ENCODE measurements around the gene CACNA1F. TPM values are rescaled to one million over a fixed set of nuclear protein-coding genes. Genes with fewer than 3 reads are reported as not detected.

Gene CACNA1F
- total RNA-seq, 4 donors from 2014 or later = 0.32 to 2.8 (median 0.96) TPM; not detected in 1

GRCh38 chrX:49164589-49165360, 68.4 kb downstream of the CACNA1F start:
- WGBS, 2 donors (ENCODE audit: low coverage in 1 of 2) = 84% methylated on average over 28 of the region's 31 CpGs; no CpG with 5 or more reads in 1 of the 2 donors
- H3K27me3 ChIP-seq = no peaks in the 10 kb centered on the region
- peaks cover 0 to 18% (median 7%) of the 10 kb centered on the region in 4 donors for H3K4me1 ChIP-seq
- in situ Hi-C loops (cut with MboI; ENCODE audit: low pct_ligation_motif_present in 1 of 4, low pct_unique_long_range_greater_than_20kb in 1 of 4, low sequenced_read_pairs in 3 of 4) (no loop called here), intact Hi-C loops (cut with DNase I; ENCODE audit: low total_unique reads) (no loop called here)
- no peaks in the 10 kb centered on the region for H3K9me3 ChIP-seq
- no peak overlapping the region for H3K4me3 ChIP-seq
- DNase-seq = no peak
- H3K27ac ChIP-seq = peak overlapping the region; percentile 93 to 95 (median 94)
- TF ChIP-seq POLR2AphosphoS5 (IDR thresholded peaks at IDR 0.05) (no peak), EP300 (IDR thresholded peaks at IDR 0.05; ENCODE audit: low read depth) (no peak), POLR2A (IDR thresholded peaks at IDR 0.05) (no peak)
- TF ChIP-seq, protein P1, sequence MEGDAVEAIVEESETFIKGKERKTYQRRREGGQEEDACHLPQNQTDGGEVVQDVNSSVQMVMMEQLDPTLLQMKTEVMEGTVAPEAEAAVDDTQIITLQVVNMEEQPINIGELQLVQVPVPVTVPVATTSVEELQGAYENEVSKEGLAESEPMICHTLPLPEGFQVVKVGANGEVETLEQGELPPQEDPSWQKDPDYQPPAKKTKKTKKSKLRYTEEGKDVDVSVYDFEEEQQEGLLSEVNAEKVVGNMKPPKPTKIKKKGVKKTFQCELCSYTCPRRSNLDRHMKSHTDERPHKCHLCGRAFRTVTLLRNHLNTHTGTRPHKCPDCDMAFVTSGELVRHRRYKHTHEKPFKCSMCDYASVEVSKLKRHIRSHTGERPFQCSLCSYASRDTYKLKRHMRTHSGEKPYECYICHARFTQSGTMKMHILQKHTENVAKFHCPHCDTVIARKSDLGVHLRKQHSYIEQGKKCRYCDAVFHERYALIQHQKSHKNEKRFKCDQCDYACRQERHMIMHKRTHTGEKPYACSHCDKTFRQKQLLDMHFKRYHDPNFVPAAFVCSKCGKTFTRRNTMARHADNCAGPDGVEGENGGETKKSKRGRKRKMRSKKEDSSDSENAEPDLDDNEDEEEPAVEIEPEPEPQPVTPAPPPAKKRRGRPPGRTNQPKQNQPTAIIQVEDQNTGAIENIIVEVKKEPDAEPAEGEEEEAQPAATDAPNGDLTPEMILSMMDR (IDR thresholded peaks at IDR 0.05) = no peak
- no peaks in the 10 kb centered on the region for H3K36me3 ChIP-seq

GRCh38 chrX:49163555-49164419, 69.4 kb downstream of the CACNA1F start:
- DNase-seq = peak; percentile 88
- Histone ChIP-seq H3K4me3 (peak overlapping the region in 3 of 4 donors; percentile 32 to 51 (median 34)), H3K27me3 (no peaks in the 10 kb centered on the region), H3K9me3 (no peaks in the 10 kb centered on the region), H3K36me3 (no peaks in the 10 kb centered on the region), H3K27ac (peak overlapping the region; percentile 93 to 95 (median 94)), H3K4me1 (peaks cover 0 to 18% (median 7%) of the 10 kb centered on the region in 4 donors)
- WGBS, 2 donors (ENCODE audit: low coverage in 1 of 2) = 40% methylated on average over 63 of the region's 69 CpGs; no CpG with 5 or more reads in 1 of the 2 donors
- in situ Hi-C loops (cut with MboI; ENCODE audit: low pct_ligation_motif_present in 1 of 4, low pct_unique_long_range_greater_than_20kb in 1 of 4, low sequenced_read_pairs in 3 of 4) (no loop called here), intact Hi-C loops (cut with DNase I; ENCODE audit: low total_unique reads) (no loop called here)
- no peak for TF ChIP-seq EP300 (IDR thresholded peaks at IDR 0.05; ENCODE audit: low read depth)
- peak in 2 of 3 donors; percentile 46 to 54 for TF ChIP-seq POLR2AphosphoS5 (IDR thresholded peaks at IDR 0.05)
- TF ChIP-seq, protein P1 (IDR thresholded peaks at IDR 0.05) = peak; percentile 46 to 78 (median 59)

DNA sequence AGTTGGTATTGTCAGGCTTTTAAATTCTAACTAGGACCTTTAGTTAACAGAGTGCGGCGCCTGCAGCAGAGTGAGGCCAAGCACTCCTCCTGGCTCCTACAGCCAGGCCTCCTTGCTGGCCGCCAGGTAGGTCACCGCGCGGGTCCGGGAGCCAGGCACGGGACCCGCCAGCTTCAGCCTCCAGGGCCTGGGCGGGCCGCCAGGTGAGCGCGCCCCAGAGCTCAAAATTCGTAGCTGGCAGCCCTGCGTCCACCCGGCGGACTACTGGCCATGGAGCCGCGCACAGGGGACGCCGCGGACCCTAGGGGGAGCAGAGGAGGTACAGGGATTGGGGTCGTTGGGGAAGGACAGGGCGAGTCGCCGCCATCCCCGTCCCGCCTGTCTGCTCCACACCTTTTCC, 70.5 kb downstream of the CACNA1F start, which contains the start of gene MAGIX:
Gene MAGIX (plus strand): TSS at position 139 of the 400 bp plus-strand sequence. CDS start 132 bp downstream, at position 271.
- in situ Hi-C loops (cut with MboI; ENCODE audit: low pct_ligation_motif_present in 1 of 4, low pct_unique_long_range_greater_than_20kb in 1 of 4, low sequenced_read_pairs in 3 of 4) (no loop called here), intact Hi-C loops (cut with DNase I; ENCODE audit: low total_unique reads) (no loop called here)
- TF ChIP-seq EP300 (IDR thresholded peaks at IDR 0.05; ENCODE audit: low read depth) (no peak), POLR2AphosphoS5 (IDR thresholded peaks at IDR 0.05) (no peak), POLR2A (IDR thresholded peaks at IDR 0.05) (no peak)
- TF ChIP-seq, protein P1 (IDR thresholded peaks at IDR 0.05) = no peak
- H3K9me3 ChIP-seq = no peaks in the 10 kb centered on the region
- H3K36me3 ChIP-seq = no peaks in the 10 kb centered on the region
- 83% methylated on average over 20 of the region's 28 CpGs; no CpG with 5 or more reads in 1 of the 2 donors for WGBS, 2 donors (ENCODE audit: low coverage in 1 of 2)
- peaks cover 0 to 12% (median 5%) of the 10 kb centered on the region in 4 donors for H3K4me1 ChIP-seq
- DNase-seq = no peak
- peak within 1 kb of the TSS in 3 of 4 donors; percentile 32 to 51 (median 34) for H3K4me3 ChIP-seq
- no peaks in the 10 kb centered on the region for H3K27me3 ChIP-seq
- H3K27ac ChIP-seq = peak within 1 kb of the TSS; percentile 93 to 95 (median 94)

- peaks cover 0 to 5% (median 1%) of the 10 kb centered on the region in 4 donors for H3K4me1 ChIP-seq
- intact Hi-C loops (cut with DNase I; ENCODE audit: low total_unique reads) (no loop called here), in situ Hi-C loops (cut with MboI; ENCODE audit: low pct_ligation_motif_present in 1 of 4, low pct_unique_long_range_greater_than_20kb in 1 of 4, low sequenced_read_pairs in 3 of 4) (no loop called here)
- no peak for TF ChIP-seq POLR2A (IDR thresholded peaks at IDR 0.05)
- TF ChIP-seq, protein P1 (IDR thresholded peaks at IDR 0.05) = no peak
- no peak for TF ChIP-seq EP300 (IDR thresholded peaks at IDR 0.05; ENCODE audit: low read depth)
- no peak for TF ChIP-seq POLR2AphosphoS5 (IDR thresholded peaks at IDR 0.05)
- no peaks in the 10 kb centered on the region for H3K9me3 ChIP-seq
- no peak for DNase-seq
- H3K36me3 ChIP-seq = no peaks in the 10 kb centered on the region
- no peak overlapping the region for H3K4me3 ChIP-seq
- no peaks in the 10 kb centered on the region for H3K27me3 ChIP-seq
- H3K27ac ChIP-seq = peak overlapping the region in 3 of 4 donors; percentile 34 to 52 (median 51)
- 84 to 100% methylated on average over 3 to 5 of the region's 5 CpGs for WGBS, 2 donors (ENCODE audit: low coverage in 1 of 2)
Observed at GRCh38 chrX:49161632-49162031, 71.5 kb downstream of the CACNA1F start.
